ENCODE measurements around the gene MYL11. TPM values are rescaled to one million over a fixed set of nuclear protein-coding genes. Genes with fewer than 3 reads are reported as not detected.

Gene MYL11
- total RNA-seq, 1 donor from 2014 or later, result 12,119 TPM

DNA sequence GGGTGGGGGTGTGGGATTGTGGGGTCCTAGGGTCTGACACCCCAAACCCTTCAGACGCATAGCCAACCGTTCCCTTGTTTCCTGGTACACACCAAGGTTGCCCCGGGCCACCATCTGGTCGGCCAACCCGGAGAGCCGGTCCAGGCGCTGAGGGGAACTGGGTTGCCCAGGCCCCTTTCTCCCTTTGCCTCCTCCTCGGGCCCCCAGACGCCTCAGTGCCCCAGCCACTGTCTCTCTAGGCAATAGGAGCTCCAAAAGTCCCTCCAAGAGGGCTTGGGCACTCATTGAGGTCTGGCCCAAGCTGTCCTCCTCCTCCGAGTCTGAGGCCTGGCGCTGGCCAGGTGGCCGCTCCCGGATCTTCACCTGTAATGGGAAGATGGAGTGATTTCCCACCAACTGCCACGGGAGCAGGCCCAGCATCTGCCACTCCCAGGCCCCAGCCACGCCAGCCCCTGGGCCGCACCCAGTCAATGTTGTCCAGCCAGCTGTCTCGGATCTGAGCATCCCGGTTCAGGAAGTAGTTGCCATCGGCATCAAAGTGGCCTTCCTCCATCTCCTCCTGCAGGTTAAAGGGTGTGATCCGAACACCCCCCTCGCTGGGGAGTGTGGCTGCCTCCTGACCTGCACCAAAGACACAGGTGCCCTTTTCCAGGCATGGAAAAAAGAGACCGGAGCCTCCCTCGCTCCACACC is 21.0 kb upstream of the MYL11 start:
- H3K9me3 ChIP-seq (ENCODE audit: control insufficient read depth in 3 of 3, low read length in 3 of 3), result no peaks in the 10 kb centered on the region
- H3K4me1 ChIP-seq (ENCODE audit: control insufficient read depth in 3 of 3, insufficient read depth in 3 of 3, low read length in 3 of 3), result peaks cover 37 to 62% (median 41%) of the 10 kb centered on the region in 3 donors
- peak overlapping the region; percentile 95 for H3K27ac ChIP-seq (ENCODE audit: low read depth, low read length)
- no peaks in the 10 kb centered on the region for H3K27me3 ChIP-seq (ENCODE audit: control insufficient read depth in 3 of 3, insufficient read depth in 3 of 3, low read length in 3 of 3)
- peaks cover 33 to 41% (median 41%) of the 10 kb centered on the region in 3 donors for H3K36me3 ChIP-seq (ENCODE audit: control insufficient read depth in 3 of 3, insufficient read depth in 3 of 3, low read length in 3 of 3)
- H3K4me3 ChIP-seq (ENCODE audit: low read length in 3 of 3), result peak overlapping the region in 2 of 3 donors; percentile 29 to 95
- peak overlapping the region in 2 of 3 donors; percentile 36 to 96 for H3K9ac ChIP-seq (ENCODE audit: low read depth in 1 of 3, low read length in 3 of 3)

DNA sequence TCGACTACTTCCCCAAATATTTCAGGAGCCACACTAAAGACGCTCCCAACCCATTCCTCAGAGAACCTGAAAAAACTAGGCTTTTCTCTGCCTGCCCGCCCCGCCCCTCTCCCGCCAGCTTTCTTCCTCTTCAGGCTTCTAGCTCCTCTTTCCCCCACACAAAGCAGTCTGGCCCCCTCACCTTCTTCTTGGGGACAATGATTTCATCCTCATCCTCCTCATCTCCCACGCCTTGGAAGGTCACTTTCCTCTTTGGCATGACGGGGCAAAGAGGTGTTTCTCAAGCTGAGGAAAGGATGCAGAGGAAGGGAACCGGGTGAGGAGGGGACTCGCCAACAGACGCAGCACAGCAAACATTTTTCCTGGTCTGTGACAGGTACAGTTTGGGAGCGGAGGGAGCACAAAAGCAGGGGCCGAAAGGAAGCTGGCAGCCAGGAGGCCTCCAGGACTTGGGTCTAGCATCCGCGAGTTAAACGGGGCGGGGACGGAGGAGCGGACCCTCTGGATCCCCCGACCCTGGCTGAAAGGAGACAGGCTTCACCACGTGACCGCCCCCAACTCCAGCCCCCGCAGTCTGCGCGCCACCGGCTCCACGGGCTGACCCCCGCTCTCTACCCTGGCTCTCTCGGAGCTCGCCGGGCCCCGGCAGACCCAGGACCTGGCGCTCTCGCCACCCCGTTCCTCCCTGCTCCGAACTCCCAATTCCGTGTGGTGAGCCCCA is 20.0 kb upstream of the MYL11 start:
- peaks cover 43 to 51% (median 49%) of the 10 kb centered on the region in 3 donors for H3K36me3 ChIP-seq (ENCODE audit: control insufficient read depth in 3 of 3, insufficient read depth in 3 of 3, low read length in 3 of 3)
- H3K27ac ChIP-seq (ENCODE audit: low read depth, low read length), result peak overlapping the region; percentile 95
- H3K9me3 ChIP-seq (ENCODE audit: control insufficient read depth in 3 of 3, low read length in 3 of 3), result no peaks in the 10 kb centered on the region
- H3K4me1 ChIP-seq (ENCODE audit: control insufficient read depth in 3 of 3, insufficient read depth in 3 of 3, low read length in 3 of 3), result peaks cover 37 to 62% (median 41%) of the 10 kb centered on the region in 3 donors
- peak overlapping the region; percentile 92 to 98 (median 96) for H3K9ac ChIP-seq (ENCODE audit: low read depth in 1 of 3, low read length in 3 of 3)
- H3K4me3 ChIP-seq (ENCODE audit: low read length in 3 of 3), result peak overlapping the region; percentile 85 to 95 (median 95)
- H3K27me3 ChIP-seq (ENCODE audit: control insufficient read depth in 3 of 3, insufficient read depth in 3 of 3, low read length in 3 of 3), result no peaks in the 10 kb centered on the region

DNA sequence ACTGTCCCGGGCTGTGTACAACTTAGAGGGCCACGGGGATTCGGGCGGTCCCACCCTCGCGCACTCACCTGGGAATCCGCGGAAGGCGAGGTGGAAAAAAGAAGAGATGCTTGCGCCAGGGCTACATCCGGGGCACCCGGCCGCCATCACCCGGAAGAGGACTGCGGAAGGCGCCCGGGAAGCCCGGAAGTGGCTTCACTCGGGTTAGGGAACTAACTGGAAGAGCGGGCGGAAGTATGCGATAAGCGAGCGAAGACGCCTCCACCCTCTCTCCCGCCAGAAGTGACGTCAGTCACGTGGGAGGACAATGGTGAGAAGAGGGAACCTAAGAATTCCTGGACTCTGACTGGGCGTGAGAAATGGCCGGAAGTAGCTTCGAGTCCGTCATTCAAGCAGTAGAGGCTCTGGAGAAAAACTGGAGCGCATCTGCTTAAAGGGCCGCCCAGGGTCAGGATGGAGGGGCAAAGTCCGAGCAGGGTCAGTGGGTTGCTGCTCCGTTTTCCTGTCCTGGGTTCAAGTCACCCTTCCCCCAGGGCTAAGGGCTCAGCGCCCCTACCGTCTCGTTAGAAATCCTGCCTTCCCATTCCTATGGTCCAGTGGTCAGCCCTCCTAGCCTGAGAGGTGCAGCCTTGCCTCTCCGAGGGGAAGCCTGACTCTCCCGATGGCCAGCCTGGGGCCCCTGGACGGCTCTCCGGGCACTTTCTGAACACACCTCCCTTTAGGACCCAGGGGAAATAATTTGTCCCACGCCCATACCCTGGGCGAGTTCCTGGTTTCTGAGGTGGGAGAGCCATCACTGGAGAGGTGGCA is 19.3 kb upstream of the MYL11 start, which contains the start of gene CD2BP2:
TSS of gene CD2BP2 (minus strand) at position 165 of the 810 bp plus-strand sequence. CDS start 627 bp downstream, outside the sequence.
- Histone ChIP-seq H3K9ac (ENCODE audit: low read depth in 1 of 3, low read length in 3 of 3) (peak within 1 kb of the TSS; percentile 92 to 98 (median 96)), H3K27ac (ENCODE audit: low read depth, low read length) (peak within 1 kb of the TSS; percentile 95), H3K27me3 (ENCODE audit: control insufficient read depth in 3 of 3, insufficient read depth in 3 of 3, low read length in 3 of 3) (no peaks in the 10 kb centered on the region), H3K36me3 (ENCODE audit: control insufficient read depth in 3 of 3, insufficient read depth in 3 of 3, low read length in 3 of 3) (peaks cover 48 to 53% (median 50%) of the 10 kb centered on the region in 3 donors), H3K4me1 (ENCODE audit: control insufficient read depth in 3 of 3, insufficient read depth in 3 of 3, low read length in 3 of 3) (peaks cover 37 to 62% (median 41%) of the 10 kb centered on the region in 3 donors), H3K9me3 (ENCODE audit: control insufficient read depth in 3 of 3, low read length in 3 of 3) (no peaks in the 10 kb centered on the region), H3K4me3 (ENCODE audit: low read length in 3 of 3) (peak within 1 kb of the TSS; percentile 85 to 95 (median 95))

DNA sequence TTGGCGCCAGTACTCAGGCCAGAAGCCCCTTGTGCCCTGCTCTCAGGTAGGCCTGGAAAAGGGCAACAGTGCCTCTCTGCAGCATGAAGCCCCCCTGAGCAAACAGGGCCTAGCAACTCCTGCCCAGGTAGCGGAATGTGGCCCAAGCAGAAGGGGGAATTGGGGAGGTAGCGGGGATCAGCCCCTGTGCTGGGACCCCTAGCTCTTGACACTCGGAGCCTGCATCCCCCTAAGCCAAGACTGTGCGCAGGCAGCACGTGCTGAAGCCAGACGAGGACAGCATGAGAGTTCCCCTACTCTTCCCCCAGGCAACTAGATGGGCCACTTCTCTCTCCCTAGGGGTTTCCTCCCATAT is 18.7 kb upstream of the MYL11 start:
- Histone ChIP-seq H3K4me1 (ENCODE audit: control insufficient read depth in 3 of 3, insufficient read depth in 3 of 3, low read length in 3 of 3) (peaks cover 37 to 59% (median 41%) of the 10 kb centered on the region in 3 donors), H3K36me3 (ENCODE audit: control insufficient read depth in 3 of 3, insufficient read depth in 3 of 3, low read length in 3 of 3) (peaks cover 42 to 53% (median 44%) of the 10 kb centered on the region in 3 donors), H3K9me3 (ENCODE audit: control insufficient read depth in 3 of 3, low read length in 3 of 3) (no peaks in the 10 kb centered on the region)

DNA sequence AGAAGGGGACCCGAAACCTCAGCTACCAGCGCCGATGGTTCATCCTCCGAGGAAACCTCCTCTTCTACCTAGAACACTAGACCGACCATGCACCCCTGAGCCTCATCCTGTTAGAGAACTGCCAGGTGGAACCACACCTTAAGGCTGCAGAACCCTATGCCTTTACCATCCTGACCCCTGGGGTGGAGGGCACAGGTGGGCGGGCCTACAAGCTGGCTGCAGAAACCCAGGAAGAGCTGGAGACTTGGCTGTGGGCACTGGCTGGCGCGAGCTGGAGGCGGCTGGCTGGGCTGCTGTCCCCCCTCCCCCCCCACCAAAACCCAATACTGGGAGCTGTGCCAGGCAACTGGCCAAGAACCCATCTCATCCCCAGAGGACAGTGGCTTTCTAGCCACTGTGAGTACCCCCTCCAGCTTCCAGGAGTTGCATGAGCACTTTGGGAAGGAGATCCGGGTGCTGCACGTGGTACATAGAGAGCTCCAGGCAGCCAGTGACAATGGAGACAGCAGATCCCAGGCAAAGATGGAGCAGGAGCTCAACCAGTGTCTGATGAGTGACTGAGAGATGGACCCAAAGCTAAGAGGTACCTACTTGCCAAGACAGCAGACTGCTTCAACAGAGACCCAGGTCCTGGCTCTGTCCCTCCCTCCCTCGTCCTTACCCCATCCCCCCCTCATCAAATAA is 18.1 kb upstream of the MYL11 start:
- peak overlapping the region; percentile 81 to 98 (median 96) for H3K9ac ChIP-seq (ENCODE audit: low read depth in 1 of 3, low read length in 3 of 3)
- H3K4me3 ChIP-seq (ENCODE audit: low read length in 3 of 3), result peak overlapping the region in 2 of 3 donors; percentile 85 to 95
- H3K36me3 ChIP-seq (ENCODE audit: control insufficient read depth in 3 of 3, insufficient read depth in 3 of 3, low read length in 3 of 3), result peaks cover 38 to 49% (median 44%) of the 10 kb centered on the region in 3 donors
- H3K4me1 ChIP-seq (ENCODE audit: control insufficient read depth in 3 of 3, insufficient read depth in 3 of 3, low read length in 3 of 3), result peaks cover 33 to 53% (median 38%) of the 10 kb centered on the region in 3 donors
- H3K9me3 ChIP-seq (ENCODE audit: control insufficient read depth in 3 of 3, low read length in 3 of 3), result no peaks in the 10 kb centered on the region
- peak overlapping the region; percentile 95 for H3K27ac ChIP-seq (ENCODE audit: low read depth, low read length)
- no peaks in the 10 kb centered on the region for H3K27me3 ChIP-seq (ENCODE audit: control insufficient read depth in 3 of 3, insufficient read depth in 3 of 3, low read length in 3 of 3)

More for the DNA sequence above, 18.7 kb upstream of the MYL11 start:
- Histone ChIP-seq H3K27me3 (ENCODE audit: control insufficient read depth in 3 of 3, insufficient read depth in 3 of 3, low read length in 3 of 3) (no peaks in the 10 kb centered on the region), H3K4me3 (ENCODE audit: low read length in 3 of 3) (peak overlapping the region; percentile 85 to 95 (median 95)), H3K9ac (ENCODE audit: low read depth in 1 of 3, low read length in 3 of 3) (peak overlapping the region; percentile 81 to 98 (median 96)), H3K27ac (ENCODE audit: low read depth, low read length) (peak overlapping the region; percentile 95)

DNA sequence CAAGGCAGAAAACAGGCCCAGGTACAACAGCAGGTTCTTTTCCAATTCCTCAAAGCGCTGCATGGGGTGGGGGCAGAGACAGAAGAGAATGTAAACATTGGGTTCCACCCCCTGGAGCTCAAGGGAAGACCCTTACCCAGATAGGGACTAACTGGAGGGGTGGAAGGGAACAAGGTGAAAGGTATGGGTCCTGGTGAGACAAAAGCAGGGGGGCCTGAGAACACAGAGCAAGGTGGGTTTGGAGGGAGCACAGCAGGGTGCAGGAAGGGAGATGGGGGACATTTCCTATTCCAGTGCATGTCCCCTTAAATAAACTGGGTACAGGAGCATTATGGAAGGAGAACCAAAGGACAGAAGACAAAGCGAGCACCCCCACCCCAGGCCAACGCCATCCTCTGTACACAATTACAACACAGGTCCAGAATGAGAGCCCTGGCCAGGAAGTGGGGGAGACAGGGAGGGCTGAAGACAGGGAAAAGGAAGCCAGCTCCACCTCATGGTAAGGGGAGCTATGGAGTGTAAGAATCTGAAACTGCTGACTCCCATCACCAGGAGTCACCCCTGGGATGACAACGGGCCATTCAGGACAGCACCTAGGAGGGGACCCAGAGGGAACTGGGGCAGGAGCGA is 17.4 kb upstream of the MYL11 start:
- Histone ChIP-seq H3K27ac (ENCODE audit: low read depth, low read length) (no peak overlapping the region), H3K36me3 (ENCODE audit: control insufficient read depth in 3 of 3, insufficient read depth in 3 of 3, low read length in 3 of 3) (peaks cover 38 to 47% (median 40%) of the 10 kb centered on the region in 3 donors), H3K9ac (ENCODE audit: low read depth in 1 of 3, low read length in 3 of 3) (no peak overlapping the region), H3K4me3 (ENCODE audit: low read length in 3 of 3) (no peak overlapping the region), H3K4me1 (ENCODE audit: control insufficient read depth in 3 of 3, insufficient read depth in 3 of 3, low read length in 3 of 3) (peaks cover 26 to 46% (median 32%) of the 10 kb centered on the region in 3 donors), H3K27me3 (ENCODE audit: control insufficient read depth in 3 of 3, insufficient read depth in 3 of 3, low read length in 3 of 3) (no peaks in the 10 kb centered on the region), H3K9me3 (ENCODE audit: control insufficient read depth in 3 of 3, low read length in 3 of 3) (no peaks in the 10 kb centered on the region)

DNA sequence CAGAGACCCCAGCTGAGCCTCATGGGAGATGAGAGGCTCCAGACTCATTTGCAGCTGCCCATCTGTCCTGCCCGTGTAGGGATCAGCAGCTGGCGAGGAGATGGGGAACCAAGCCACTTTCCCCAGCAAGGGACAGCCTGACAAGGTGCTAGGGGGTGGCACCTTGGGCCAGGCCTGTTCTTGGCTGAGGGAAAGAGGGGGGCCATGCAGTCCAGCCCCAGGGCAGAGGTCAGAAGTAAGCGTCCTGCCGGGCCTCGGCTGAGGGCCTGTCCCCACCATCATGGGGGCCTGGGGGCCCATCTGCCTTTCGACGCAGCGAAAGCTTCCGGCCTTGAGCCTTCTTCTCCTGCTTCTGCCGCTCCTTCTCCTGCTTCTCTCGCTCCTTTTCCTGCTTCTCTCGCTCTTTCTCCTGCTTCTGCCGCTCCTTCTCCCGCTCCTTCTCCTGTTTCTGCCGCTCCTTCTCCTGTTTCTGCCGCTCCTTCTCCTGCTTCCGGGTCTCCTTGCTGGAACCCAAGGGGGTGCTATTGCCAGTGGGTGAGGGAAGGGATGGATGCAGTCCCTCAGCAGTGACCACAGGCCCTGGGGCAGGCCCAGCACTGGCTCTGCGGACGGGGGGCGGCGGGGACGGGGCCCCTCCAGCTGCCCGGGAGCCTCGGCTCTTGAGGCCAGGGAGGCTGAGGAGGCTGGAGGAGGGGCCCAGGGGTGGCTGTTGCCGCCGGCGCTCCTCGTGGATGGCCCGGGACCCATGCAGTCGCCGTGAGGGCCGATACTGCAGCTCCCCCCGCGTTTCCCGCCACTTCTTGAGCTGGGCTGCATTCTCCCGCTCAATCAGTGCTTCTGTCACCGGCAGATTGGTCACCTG is 16.7 kb upstream of the MYL11 start:
- no peak overlapping the region for H3K27ac ChIP-seq (ENCODE audit: low read depth, low read length)
- no peaks in the 10 kb centered on the region for H3K27me3 ChIP-seq (ENCODE audit: control insufficient read depth in 3 of 3, insufficient read depth in 3 of 3, low read length in 3 of 3)
- H3K4me1 ChIP-seq (ENCODE audit: control insufficient read depth in 3 of 3, insufficient read depth in 3 of 3, low read length in 3 of 3), result peaks cover 22 to 39% (median 26%) of the 10 kb centered on the region in 3 donors
- peaks cover 39 to 42% (median 40%) of the 10 kb centered on the region in 3 donors for H3K36me3 ChIP-seq (ENCODE audit: control insufficient read depth in 3 of 3, insufficient read depth in 3 of 3, low read length in 3 of 3)
- peak overlapping the region in 1 of 3 donors; percentile 8 for H3K9ac ChIP-seq (ENCODE audit: low read depth in 1 of 3, low read length in 3 of 3)
- H3K4me3 ChIP-seq (ENCODE audit: low read length in 3 of 3), result no peak overlapping the region
- H3K9me3 ChIP-seq (ENCODE audit: control insufficient read depth in 3 of 3, low read length in 3 of 3), result no peaks in the 10 kb centered on the region

DNA sequence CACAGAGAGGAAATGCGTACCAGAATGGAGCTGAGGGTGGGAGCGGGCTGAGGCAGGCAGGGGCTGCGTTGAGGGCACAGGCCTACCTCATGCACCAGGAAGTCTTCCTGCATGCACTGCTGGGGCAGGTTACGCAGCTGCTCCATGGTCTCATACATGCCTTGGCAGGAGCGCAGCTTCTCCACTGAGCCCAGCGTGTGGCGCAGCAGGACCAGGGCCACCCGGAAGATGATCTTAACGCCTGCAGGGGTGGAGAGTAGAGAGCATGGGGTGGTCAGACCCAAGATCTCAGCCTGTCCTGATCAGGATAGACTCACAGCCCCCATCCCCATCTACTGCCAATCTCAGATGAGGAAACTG is 16.0 kb upstream of the MYL11 start:
- H3K4me3 ChIP-seq (ENCODE audit: low read length in 3 of 3), result no peak overlapping the region
- H3K36me3 ChIP-seq (ENCODE audit: control insufficient read depth in 3 of 3, insufficient read depth in 3 of 3, low read length in 3 of 3), result peaks cover 37 to 39% (median 39%) of the 10 kb centered on the region in 3 donors
- no peak overlapping the region for H3K9ac ChIP-seq (ENCODE audit: low read depth in 1 of 3, low read length in 3 of 3)
- no peaks in the 10 kb centered on the region for H3K9me3 ChIP-seq (ENCODE audit: control insufficient read depth in 3 of 3, low read length in 3 of 3)
- peaks cover 22 to 33% (median 23%) of the 10 kb centered on the region in 3 donors for H3K4me1 ChIP-seq (ENCODE audit: control insufficient read depth in 3 of 3, insufficient read depth in 3 of 3, low read length in 3 of 3)
- no peaks in the 10 kb centered on the region for H3K27me3 ChIP-seq (ENCODE audit: control insufficient read depth in 3 of 3, insufficient read depth in 3 of 3, low read length in 3 of 3)
- H3K27ac ChIP-seq (ENCODE audit: low read depth, low read length), result no peak overlapping the region

Measured in skeletal muscle tissue (tissue), 4 donors.